Measurements from ENCODE around the gene PSMC6.

DNA sequence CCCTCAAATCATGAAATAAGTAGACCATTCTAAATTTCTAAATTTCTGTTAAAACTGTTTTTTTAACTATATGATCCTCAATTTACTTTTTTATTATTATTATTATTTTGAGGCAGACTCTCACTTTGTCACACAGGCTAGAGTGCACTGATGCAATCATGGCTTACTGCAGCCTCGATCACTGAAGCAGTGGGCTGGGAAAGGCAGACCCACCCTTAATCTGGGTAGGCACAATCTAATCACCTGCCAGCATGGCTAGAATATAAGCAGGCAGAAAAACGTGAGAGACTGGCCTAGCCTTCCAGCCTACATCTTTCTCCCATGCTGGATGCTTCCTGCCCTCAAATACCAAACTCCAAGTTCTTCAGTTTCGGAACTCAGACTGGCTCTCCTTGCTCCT, 14.0 kb upstream of the PSMC6 start:
- no peak for TF ChIP-seq CTCF (IDR thresholded peaks at IDR 0.05)
- TF ChIP-seq POLR2A (IDR thresholded peaks at IDR 0.05), result no peak
